DND-41 (cell line): ENCODE results near the gene APLF.

Source experiments
- CTCF ChIP-seq: IDR thresholded peaks from 2 replicates; pipeline ENCODE4 v1.5.1; 2012; ENCODE audit warnings: borderline replicate concordance, low read length, moderate library complexity, mild to moderate bottlenecking; ENCODE audit not compliant: poor library complexity, severe bottlenecking; ENCODE audit errors: extremely low read depth
- EZH2 ChIP-seq: IDR thresholded peaks from 3 replicates; pipeline ENCODE4 v1.6.1; 2012; ENCODE audit warnings: borderline replicate concordance, low read depth, mild to moderate bottlenecking, moderate library complexity, low read length, inconsistent platforms; ENCODE audit not compliant: severe bottlenecking

- TF ChIP-seq CTCF (no peak), EZH2 (no peak)
Measured at GRCh38 chr2:68589963-68590362, 122.6 kb downstream of the APLF start.
